A673 (cell line): ENCODE measurements around the gene NOC4L. TPM values are rescaled to one million over a fixed set of nuclear protein-coding genes. Genes with fewer than 3 reads are reported as not detected.

Source experiments
- BruUV-seq: library from RNA; stranded (reverse); fragments of 400-500 nt; replicated peaks from 2 replicates; lab custom pipeline; 2021; lab: Mats Ljungman, UMichigan
- CTCF ChIA-PET: fragments of 300-600 bp; sonication (Branson Sonifier 250); formaldehyde crosslinking; loops from one replicate; lab custom pipeline; 2022; ENCODE audit warnings: antibody characterized with exemption; lab: Charles Lee
- POLR2A ChIA-PET: fragments of 300-600 bp; sonication (Branson Sonifier 250); formaldehyde crosslinking; loops from one replicate; lab custom pipeline; 2022; ENCODE audit warnings: antibody characterized with exemption; ENCODE audit not compliant: low non-redundant PET; lab: Charles Lee
- DNase-seq: peaks from one replicate; pipeline ENCODE4 v3.0.0-alpha.2; 2015; ENCODE audit warnings: low spot score
- H3K27ac ChIP-seq: fragments of 200-600 bp; sonication (generic); 2 replicates; pipeline ENCODE4 v1.5.1; 2016; ENCODE audit warnings: mixed run types, low read depth, mild to moderate bottlenecking, mixed read lengths, antibody characterized with exemption, low read length; ENCODE audit not compliant: poor library complexity, severe bottlenecking
- H3K27me3 ChIP-seq: fragments of 200-600 bp; sonication (generic); replicated peaks from 2 replicates; pipeline ENCODE4 v1.6.1; 2017; ENCODE audit warnings: mixed run types, low read depth, mild to moderate bottlenecking, mixed read lengths, antibody characterized with exemption, low read length; ENCODE audit not compliant: insufficient read depth, poor library complexity
- H3K36me3 ChIP-seq: fragments of 200-600 bp; sonication (generic); 2 replicates; pipeline ENCODE4 v1.6.1; 2016; ENCODE audit warnings: mixed run types, mild to moderate bottlenecking, mixed read lengths, antibody characterized with exemption, low read length; ENCODE audit not compliant: insufficient read depth, poor library complexity, severe bottlenecking
- H3K4me1 ChIP-seq: fragments of 200-600 bp; sonication (generic); 2 replicates; pipeline ENCODE4 v1.6.1; 2017; ENCODE audit warnings: mixed run types, mild to moderate bottlenecking, mixed read lengths, antibody characterized with exemption, low read length; ENCODE audit not compliant: insufficient read depth, poor library complexity, severe bottlenecking
- H3K4me3 ChIP-seq: fragments of 200-600 bp; sonication (generic); 2 replicates; pipeline ENCODE4 v1.5.1; 2016; ENCODE audit warnings: low read depth, mixed run types, mild to moderate bottlenecking, mixed read lengths, low read length; ENCODE audit not compliant: poor library complexity, severe bottlenecking
- H3K9me3 ChIP-seq: fragments of 200-600 bp; sonication (generic); 2 replicates; pipeline ENCODE4 v1.6.1; 2016; ENCODE audit warnings: mixed run types, low read depth, mild to moderate bottlenecking, mixed read lengths, antibody characterized with exemption, low read length; ENCODE audit not compliant: poor library complexity, severe bottlenecking
- CTCF ChIP-seq: fragments of 300-800, 200-600 bp; sonication (generic); conservative IDR thresholded peaks from 2 replicates; pipeline ENCODE4 v1.5.1; 2017; ENCODE audit warnings: low read depth, mild to moderate bottlenecking, antibody characterized with exemption, low read length, moderate library complexity, mixed read lengths
- EZH2 ChIP-seq: fragments of 200-600 bp; sonication (generic); IDR thresholded peaks from 2 replicates; pipeline ENCODE4 v1.6.1; 2017; ENCODE audit warnings: borderline replicate concordance, low read depth, mild to moderate bottlenecking, mixed read lengths, antibody characterized with exemption, low read length; ENCODE audit not compliant: poor library complexity, severe bottlenecking
- intact Hi-C: fragments of 100-400 bp; cut with micrococcal nuclease; formaldehyde crosslinking; loops from one replicate; pipeline ENCODE4 v1.10.0; 2022; ENCODE audit not compliant: unreplicated experiment
- total RNA-seq: library from RNA; stranded (reverse); gene quantifications from 2 replicates; pipeline ENCODE4 v1.2.3, GENCODE V29; 2021

NOC4L gene
- total RNA-seq, 1 experiment from 2014 or later: 46.9 TPM

DNA sequence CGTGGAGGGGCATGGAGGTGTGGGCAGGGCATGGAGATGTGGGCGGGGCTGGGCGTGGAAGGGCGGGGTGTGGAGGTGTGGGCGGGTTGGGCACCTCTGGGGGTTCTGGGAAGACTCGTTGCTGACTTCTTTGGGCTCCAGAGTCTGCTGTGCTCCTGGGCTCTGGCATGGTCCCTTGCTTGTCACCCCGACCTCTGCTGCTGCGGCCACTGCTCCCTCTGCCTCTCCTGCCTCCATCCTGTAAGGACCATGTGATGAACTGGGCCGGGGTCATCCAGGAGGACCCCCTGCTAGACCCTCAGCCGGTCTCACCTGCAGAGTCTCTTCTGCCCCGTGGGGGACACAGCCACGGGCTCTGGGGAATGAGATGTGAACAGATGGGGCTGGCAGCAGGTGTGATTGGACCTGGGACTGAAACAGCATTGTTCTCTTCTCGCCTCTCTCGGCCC, 15.3 kb downstream of the NOC4L start:
- TF ChIP-seq CTCF: no peak
- TF ChIP-seq EZH2: no peak
- DNase-seq: no peak
- Histone ChIP-seq H3K9me3 (no peaks in the 10 kb centered on the region), H3K4me3 (no peak overlapping the region), H3K27ac (no peak overlapping the region), H3K36me3 (peaks cover 7% of the 10 kb centered on the region), H3K27me3 (no peaks in the 10 kb centered on the region), H3K4me1 (peaks cover 7% of the 10 kb centered on the region)
- POLR2A ChIA-PET: no interaction called here
- CTCF ChIA-PET: no interaction called here
- BruUV-seq: no TSS peak
- intact Hi-C loops: no loop called here

GRCh38 chr12:132160016-132160415, 15.8 kb downstream of the NOC4L start:
- no TSS peak for BruUV-seq
- H3K4me3 ChIP-seq: no peak overlapping the region
- ChIA-PET POLR2A (no interaction called here), CTCF (no interaction called here)
- peaks cover 7% of the 10 kb centered on the region for H3K4me1 ChIP-seq
- no peaks in the 10 kb centered on the region for H3K9me3 ChIP-seq
- no peaks in the 10 kb centered on the region for H3K27me3 ChIP-seq
- peaks cover 7% of the 10 kb centered on the region for H3K36me3 ChIP-seq
- TF ChIP-seq CTCF: no peak
- TF ChIP-seq EZH2: no peak
- intact Hi-C loops: no loop called here
- H3K27ac ChIP-seq: no peak overlapping the region
- no peak for DNase-seq

- Histone ChIP-seq H3K4me3 (no peak overlapping the region), H3K27me3 (no peaks in the 10 kb centered on the region), H3K36me3 (peaks cover 7% of the 10 kb centered on the region), H3K27ac (no peak overlapping the region), H3K4me1 (peaks cover 7% of the 10 kb centered on the region), H3K9me3 (no peaks in the 10 kb centered on the region)
- CTCF ChIA-PET: no interaction called here
- BruUV-seq: no TSS peak
- POLR2A ChIA-PET: no interaction called here
- DNase-seq: no peak
- intact Hi-C loops: no loop called here
- TF ChIP-seq EZH2: no peak
- TF ChIP-seq CTCF: no peak
Observed at GRCh38 chr12:132160601-132161035, 16.4 kb downstream of the NOC4L start.
